H9 (cell line): ENCODE data around the gene TCF23. TPM values are rescaled to one million over a fixed set of nuclear protein-coding genes. Genes with fewer than 3 reads are reported as not detected.

Source experiments
- DNase-seq: peaks from one replicate; pipeline ENCODE4 v3.0.0-alpha.2; 2017
- H2AFZ ChIP-seq: one replicate; pipeline ENCODE4 v1.6.1; 2013; ENCODE audit warnings: mild to moderate bottlenecking, low read length, control low read depth, moderate library complexity
- H2AK5ac ChIP-seq: 2 replicates; pipeline ENCODE4 v1.6.1; 2013; ENCODE audit warnings: low read length, control low read depth, mixed read lengths; ENCODE audit not compliant: insufficient read length
- H2BK120ac ChIP-seq: one replicate; pipeline ENCODE4 v1.6.1; 2013; ENCODE audit warnings: low read depth, mild to moderate bottlenecking, low read length, control low read depth, inconsistent platforms; ENCODE audit not compliant: poor library complexity, severe bottlenecking
- H2BK12ac ChIP-seq: 2 replicates; pipeline ENCODE4 v1.6.1; 2013; ENCODE audit warnings: low read length, control low read depth, mixed read lengths, low read depth; ENCODE audit not compliant: insufficient read length
- H2BK15ac ChIP-seq: 2 replicates; pipeline ENCODE4 v1.6.1; 2013; ENCODE audit warnings: low read depth, low read length, control low read depth
- H2BK20ac ChIP-seq: one replicate; pipeline ENCODE4 v1.6.1; 2013; ENCODE audit warnings: low read depth, mild to moderate bottlenecking, low read length, control low read depth, inconsistent platforms; ENCODE audit not compliant: poor library complexity, severe bottlenecking
- H2BK5ac ChIP-seq: 2 replicates; pipeline ENCODE4 v1.6.1; 2013; ENCODE audit warnings: low read length, control low read depth, mixed read lengths; ENCODE audit not compliant: insufficient read length
- H3K14ac ChIP-seq: 2 replicates; pipeline ENCODE4 v1.6.1; 2013; ENCODE audit warnings: low read length, control low read depth; ENCODE audit not compliant: insufficient read depth
- H3K18ac ChIP-seq: 2 replicates; pipeline ENCODE4 v1.6.1; 2013; ENCODE audit warnings: low read depth, mild to moderate bottlenecking, mixed read lengths, low read length, control low read depth; ENCODE audit not compliant: insufficient read length
- H3K23ac ChIP-seq: 2 replicates; pipeline ENCODE4 v1.6.1; 2013; ENCODE audit warnings: low read length, control low read depth, mixed read lengths, low read depth; ENCODE audit not compliant: insufficient read length
- H3K23me2 ChIP-seq: 2 replicates; pipeline ENCODE4 v1.6.1; 2013; ENCODE audit warnings: low read depth, mild to moderate bottlenecking, mixed read lengths, low read length, control low read depth; ENCODE audit not compliant: insufficient read length, poor library complexity, severe bottlenecking
- H3K27ac ChIP-seq: 2 replicates; pipeline ENCODE4 v1.5.1; 2013; ENCODE audit warnings: low read length, control low read depth, mixed read lengths, low read depth; ENCODE audit not compliant: insufficient read length
- H3K27me3 ChIP-seq: 2 replicates; pipeline ENCODE4 v1.6.1; 2013; ENCODE audit warnings: low read length, control low read depth, inconsistent platforms; ENCODE audit not compliant: insufficient read depth
- H3K4ac ChIP-seq: 2 replicates; pipeline ENCODE4 v1.6.1; 2013; ENCODE audit warnings: low read depth, mild to moderate bottlenecking, control low read depth, inconsistent platforms, low read length, moderate library complexity
- H3K4me1 ChIP-seq: 2 replicates; pipeline ENCODE4 v1.6.1; 2013; ENCODE audit warnings: low read length, control low read depth, inconsistent platforms; ENCODE audit not compliant: insufficient read depth
- H3K4me2 ChIP-seq: 2 replicates; pipeline ENCODE4 v1.6.1; 2013; ENCODE audit warnings: low read length, control low read depth, mixed read lengths; ENCODE audit not compliant: insufficient read length, insufficient read depth
- H3K56ac ChIP-seq: 2 replicates; pipeline ENCODE4 v1.6.1; 2013; ENCODE audit warnings: low read depth, mild to moderate bottlenecking, mixed read lengths, low read length, control low read depth; ENCODE audit not compliant: insufficient read length
- H3K79me1 ChIP-seq: 2 replicates; pipeline ENCODE4 v1.6.1; 2013; ENCODE audit warnings: low read depth, mild to moderate bottlenecking, moderate library complexity, low read length, control low read depth, inconsistent platforms; ENCODE audit not compliant: insufficient read depth, poor library complexity, severe bottlenecking
- H3K79me2 ChIP-seq: 2 replicates; pipeline ENCODE4 v1.6.1; 2013; ENCODE audit warnings: low read length, control low read depth, inconsistent platforms; ENCODE audit not compliant: insufficient read depth
- H3K9ac ChIP-seq: 2 replicates; pipeline ENCODE4 v1.6.1; 2013; ENCODE audit warnings: low read length, control low read depth, mixed read lengths; ENCODE audit not compliant: insufficient read length; ENCODE audit errors: extremely low read depth
- H3K9me3 ChIP-seq: one replicate; pipeline ENCODE4 v1.6.1; 2013; ENCODE audit warnings: low read depth, low read length, inconsistent platforms; ENCODE audit not compliant: control insufficient read depth
- H3T11ph ChIP-seq: one replicate; pipeline ENCODE4 v1.6.1; 2013; ENCODE audit warnings: mild to moderate bottlenecking, low read length, control low read depth, inconsistent platforms
- H4K20me1 ChIP-seq: one replicate; pipeline ENCODE4 v1.6.1; 2013; ENCODE audit not compliant: control insufficient read depth, insufficient read length, insufficient read depth
- H4K5ac ChIP-seq: 2 replicates; pipeline ENCODE4 v1.6.1; 2013; ENCODE audit warnings: low read depth, mild to moderate bottlenecking, mixed read lengths, low read length, control low read depth; ENCODE audit not compliant: insufficient read length
- H4K8ac ChIP-seq: replicated peaks from 2 replicates; pipeline ENCODE4 v1.6.1; 2013; ENCODE audit warnings: low read length, control low read depth, mixed read lengths, low read depth; ENCODE audit not compliant: insufficient read length
- H4K91ac ChIP-seq: 2 replicates; pipeline ENCODE4 v1.6.1; 2013; ENCODE audit warnings: low read depth, mild to moderate bottlenecking, moderate library complexity, mixed read lengths, low read length, control low read depth; ENCODE audit not compliant: insufficient read length
- H3K27ac Mint-ChIP-seq, 3 experiments: 2 replicates in 2 of 3; 3 replicates in 1 of 3; pipeline ENCODE4 v1.8.0; 2020 to 2021; ENCODE audit warnings: mixed read lengths in 3 of 3, mild to moderate bottlenecking in 1 of 3, moderate library complexity in 1 of 3
- H3K27me3 Mint-ChIP-seq: 2 replicates; pipeline ENCODE4 v1.8.0; 2021; ENCODE audit warnings: low read depth, mild to moderate bottlenecking, moderate library complexity, mixed read lengths
- H3K36me3 Mint-ChIP-seq, 3 experiments: 2 replicates in 2 of 3; 3 replicates in 1 of 3; pipeline ENCODE4 v1.8.0; 2020 to 2021; ENCODE audit warnings: low read depth in 3 of 3, mixed read lengths in 3 of 3; ENCODE audit not compliant: insufficient read depth in 1 of 3
- H3K4me1 Mint-ChIP-seq, 2 experiments: 2 replicates each; pipeline ENCODE4 v1.8.0; 2020; ENCODE audit warnings: mixed read lengths in 2 of 2
- H3K4me3 Mint-ChIP-seq, 2 experiments: 2 replicates in 1 of 2; 3 replicates in 1 of 2; pipeline ENCODE4 v1.8.0; 2020 to 2021; ENCODE audit warnings: mild to moderate bottlenecking in 2 of 2, mixed read lengths in 2 of 2, moderate library complexity in 1 of 2
- H3K9me3 Mint-ChIP-seq, 2 experiments: 2 replicates in 1 of 2; 3 replicates in 1 of 2; pipeline ENCODE4 v1.8.0; 2020; ENCODE audit warnings: mild to moderate bottlenecking in 2 of 2, mixed read lengths in 2 of 2, moderate library complexity in 1 of 2
- CTCF ChIP-seq: fragments of 200-600 bp; sonication (generic); conservative IDR thresholded peaks from 3 replicates; pipeline ENCODE4 v1.8.0; 2021; ENCODE audit warnings: antibody characterized with exemption, mild to moderate bottlenecking
- WGBS: extraction: QIAGEN DNeasy Blood & Tissue Kit; methylation state at CpG from one replicate; pipeline ENCODE4 v1.1.7; 2013; ENCODE audit warnings: missing lambda C conversion rate, low lambda C conversion rate, mixed read lengths; ENCODE audit not compliant: insufficient read length; ENCODE audit errors: extremely low coverage; 5-methylcytosine and 5-hydroxymethylcytosine counted together
- total RNA-seq: library from RNA; stranded (reverse); gene quantifications from 2 replicates; pipeline ENCODE4 v1.2.1, GENCODE V29; 2021

Gene TCF23
- total RNA-seq, 1 experiment from 2014 or later = not detected

DNA sequence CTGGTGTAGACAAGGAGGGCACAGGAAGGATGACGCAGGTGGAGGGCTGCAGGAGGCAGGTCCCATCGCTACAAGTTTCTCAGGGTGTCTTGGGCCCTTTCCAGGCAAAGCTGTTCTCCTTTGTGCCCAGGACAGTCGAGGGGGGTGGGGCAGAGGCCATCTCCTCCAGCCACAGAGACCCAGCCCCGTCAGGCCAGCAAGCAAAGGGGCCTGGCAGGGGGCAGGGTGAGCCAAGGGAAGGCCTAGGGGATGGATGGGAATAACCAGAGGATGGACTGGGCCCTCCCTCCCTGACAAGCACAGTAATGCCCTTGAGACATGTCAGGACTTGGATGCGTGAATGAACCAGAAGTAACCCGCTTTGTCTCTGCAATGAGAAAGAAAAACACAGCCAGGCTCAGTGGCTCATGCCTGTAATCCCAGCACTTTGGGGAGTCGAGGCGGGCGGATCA is 6.3 kb downstream of the TCF23 start:
- Histone ChIP-seq H3K27ac (no peak overlapping the region), H3K23ac (no peak overlapping the region), H4K91ac (no peak overlapping the region), H3T11ph (no peak overlapping the region), H3K4me1 (no peaks in the 10 kb centered on the region), H2BK12ac (no peak overlapping the region), H2BK20ac (no peak overlapping the region), H3K79me1 (no peaks in the 10 kb centered on the region), H3K27me3 (no peaks in the 10 kb centered on the region), H3K79me2 (no peaks in the 10 kb centered on the region), H3K56ac (no peak overlapping the region), H3K14ac (no peak overlapping the region; the same call in 1 of the 2 replicates), H3K9ac (no peak overlapping the region), H4K8ac (no peak overlapping the region), H2BK120ac (no peak overlapping the region), H4K20me1 (no peaks in the 10 kb centered on the region), H2BK15ac (no peak overlapping the region), H4K5ac (no peak overlapping the region), H3K9me3 (no peaks in the 10 kb centered on the region), H3K18ac (no peak overlapping the region), H3K4me2 (no peak overlapping the region), H3K4ac (no peak overlapping the region), H3K23me2 (no peaks in the 10 kb centered on the region), H2AFZ (no peak overlapping the region), H2BK5ac (no peak overlapping the region), H2AK5ac (no peak overlapping the region)
- Mint-ChIP-seq H3K4me3 (no peak overlapping the region), H3K27ac (peak overlapping the region in 1 of 3 experiments; percentile 74; a peak in 1 of 7 replicates), H3K36me3 (no peaks in the 10 kb centered on the region), H3K27me3 (peaks cover 2% of the 10 kb centered on the region; the same call in 1 of the 2 replicates), H3K4me1 (peaks cover 4 to 12% of the 10 kb centered on the region in 2 experiments), H3K9me3 (peaks cover 0 to 2% of the 10 kb centered on the region in 2 experiments; a peak in 2 of 5 replicates)
- no peak for TF ChIP-seq CTCF
- DNase-seq = no peak
- WGBS = no CpG with 5 or more reads among the region's 9 CpGs
